CD4-positive, alpha-beta memory T cell (primary cell): ENCODE data around the gene SIMC1. TPM values are rescaled to one million over a fixed set of nuclear protein-coding genes. Genes with fewer than 3 reads are reported as not detected.
A peak's percentile ranks its signal among the peaks of the same experiment; 100 is the strongest.

Experiments used
- CTCF ChIA-PET: fragments of 350-600 bp; sonication (Branson Sonifier 250); formaldehyde crosslinking; loops from one replicate; lab custom pipeline; 2021; ENCODE audit warnings: inconsistent platforms; ENCODE audit not compliant: partially characterized antibody; lab: Charles Lee
- POLR2A ChIA-PET: fragments of 350-600 bp; sonication (Branson Sonifier 250); formaldehyde crosslinking; loops from one replicate; lab custom pipeline; 2021; ENCODE audit not compliant: partially characterized antibody; lab: Charles Lee
- DNase-seq, 5 donors: peaks; one replicate each; pipeline versions ENCODE4 v3.0.0 to v3.0.0-alpha.2; 2020 to 2022; ENCODE audit warnings: mixed read lengths in 1 of 5
- H3K27ac ChIP-seq: one replicate; pipeline ENCODE4 v1.7.0; 2013; ENCODE audit warnings: low read depth, low read length
- H3K27me3 ChIP-seq: 2 replicates; pipeline ENCODE4 v1.7.0; 2013; ENCODE audit warnings: mild to moderate bottlenecking, low read length, moderate library complexity; ENCODE audit not compliant: insufficient read depth
- H3K36me3 ChIP-seq: 2 replicates; pipeline ENCODE4 v1.7.0; 2013; ENCODE audit warnings: mild to moderate bottlenecking, low read length, moderate library complexity; ENCODE audit not compliant: insufficient read depth
- H3K4me1 ChIP-seq: 2 replicates; pipeline ENCODE4 v1.7.0; 2013; ENCODE audit warnings: mild to moderate bottlenecking, low read length, moderate library complexity; ENCODE audit not compliant: insufficient read depth
- H3K4me3 ChIP-seq, 2 donors: one replicate each; pipeline ENCODE4 v1.7.0; 2013; ENCODE audit warnings: low read length in 2 of 2, mild to moderate bottlenecking in 1 of 2
- H3K9me3 ChIP-seq, 2 donors: one replicate each; pipeline ENCODE4 v1.7.0; 2013; ENCODE audit warnings: low read length in 2 of 2, control low read depth in 1 of 2; ENCODE audit not compliant: control insufficient read depth in 1 of 2
- H3K27ac Mint-ChIP-seq, 7 donors: one replicate each; pipeline ENCODE4 v1.8.0; 2020 to 2021; ENCODE audit warnings: mixed read lengths in 7 of 7, mild to moderate bottlenecking in 6 of 7, inconsistent platforms in 3 of 7, moderate library complexity in 3 of 7
- H3K27me3 Mint-ChIP-seq, 2 donors: one replicate each; pipeline ENCODE4 v1.8.0; 2020 to 2021; ENCODE audit warnings: mixed read lengths in 2 of 2
- H3K36me3 Mint-ChIP-seq, 2 donors: one replicate each; pipeline ENCODE4 v1.8.0; 2020 to 2021; ENCODE audit warnings: mixed read lengths in 2 of 2, inconsistent platforms in 1 of 2, mild to moderate bottlenecking in 1 of 2
- H3K4me1 Mint-ChIP-seq, 4 donors: one replicate each; pipeline ENCODE4 v1.8.0; 2020 to 2021; ENCODE audit warnings: mixed read lengths in 4 of 4, mild to moderate bottlenecking in 1 of 4
- H3K4me3 Mint-ChIP-seq, 8 donors: one replicate each; pipeline ENCODE4 v1.8.0; 2020 to 2021; ENCODE audit warnings: mixed read lengths in 8 of 8, mild to moderate bottlenecking in 7 of 8, moderate library complexity in 6 of 8, inconsistent platforms in 3 of 8
- H3K9me3 Mint-ChIP-seq, 8 donors: one replicate each; pipeline ENCODE4 v1.8.0; 2020 to 2021; ENCODE audit warnings: mixed read lengths in 8 of 8, mild to moderate bottlenecking in 5 of 8, inconsistent platforms in 3 of 8, moderate library complexity in 1 of 8
- intact Hi-C: fragments of 100-400 bp; cut with micrococcal nuclease; formaldehyde crosslinking; loops from one replicate; pipeline ENCODE4 v1.15.1; 2023
- polyA plus RNA-seq, 2 donors: library from polyadenylated mRNA; unstranded; fragments of 300-500 nt; fragmentation: Illumina TruSeq; gene quantifications; one replicate each; pipeline ENCODE4 v1.2.3, GENCODE V29; 2021
- total RNA-seq, 2 experiments: library from RNA; stranded (reverse); gene quantifications; one replicate each; pipeline ENCODE4 v1.2.3, GENCODE V29; 2021

SIMC1 gene
- total and polyA plus RNA-seq, 4 experiments from 2014 or later: 3.1 to 27.3 (median 21.6) TPM

DNA sequence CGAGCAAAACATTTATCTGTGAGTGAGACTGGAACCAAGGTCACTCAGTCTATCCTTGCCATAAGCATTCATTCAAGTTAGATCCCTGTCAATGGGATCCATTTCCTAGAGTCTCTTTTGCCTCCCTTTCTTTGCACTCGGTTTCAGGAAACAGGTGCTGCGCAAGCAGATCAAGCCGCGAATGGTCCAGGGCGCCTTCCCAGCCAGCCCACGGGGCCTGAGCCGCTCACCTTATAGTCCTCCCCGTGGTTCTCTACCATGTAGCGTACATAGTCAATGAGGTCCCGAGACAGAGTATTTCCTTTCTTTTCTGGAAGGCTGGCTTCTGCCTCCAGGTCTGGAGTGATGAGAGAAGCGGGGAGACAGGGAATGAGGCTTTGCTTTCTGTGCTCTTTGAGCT, 146.8 kb downstream of the SIMC1 start:
- Histone ChIP-seq H3K9me3 (no peaks in the 10 kb centered on the region), H3K4me3 (no peak overlapping the region), H3K4me1 (peaks cover 29% of the 10 kb centered on the region), H3K27ac (no peak overlapping the region), H3K36me3 (peaks cover 45% of the 10 kb centered on the region), H3K27me3 (no peaks in the 10 kb centered on the region)
- intact Hi-C loops: no loop called here
- peaks cover 21 to 68% of the 10 kb centered on the region in 2 donors for H3K36me3 Mint-ChIP-seq
- ChIA-PET POLR2A (no interaction called here), CTCF (no interaction called here)
- no peak for DNase-seq
- H3K4me3 Mint-ChIP-seq: peak overlapping the region in 1 of 8 donors; percentile 39
- peaks cover 17 to 45% (median 30%) of the 10 kb centered on the region in 4 donors for H3K4me1 Mint-ChIP-seq
- H3K27me3 Mint-ChIP-seq: no peaks in the 10 kb centered on the region
- peaks cover 0 to 1% (median 0%) of the 10 kb centered on the region in 8 donors for H3K9me3 Mint-ChIP-seq
- H3K27ac Mint-ChIP-seq: peak overlapping the region in 1 of 7 donors; percentile 62

DNA sequence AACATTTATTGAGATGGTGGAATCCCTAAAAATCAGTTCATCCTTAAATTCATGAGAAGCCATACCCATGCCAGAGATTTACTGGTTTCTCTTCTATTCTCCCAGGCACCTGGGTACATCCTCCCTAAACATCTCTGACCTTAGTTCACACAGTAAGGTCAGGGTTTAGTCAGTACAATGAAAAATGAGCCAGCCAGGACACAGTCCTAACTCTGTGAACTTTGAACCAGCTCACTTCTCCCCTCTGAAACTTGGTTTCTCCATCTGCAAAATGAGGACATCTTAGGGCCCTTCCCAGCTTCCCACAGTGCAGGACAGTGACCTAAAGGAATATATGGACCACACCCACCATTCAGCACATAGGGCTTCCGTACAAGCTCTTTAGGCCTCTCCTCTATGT, 148.3 kb downstream of the SIMC1 start:
- peak overlapping the region in 6 of 7 donors; percentile 6 to 93 (median 44) for H3K27ac Mint-ChIP-seq
- Histone ChIP-seq H3K27me3 (no peaks in the 10 kb centered on the region), H3K4me1 (peaks cover 33% of the 10 kb centered on the region), H3K9me3 (no peaks in the 10 kb centered on the region), H3K27ac (no peak overlapping the region), H3K4me3 (no peak overlapping the region), H3K36me3 (peaks cover 45% of the 10 kb centered on the region)
- peaks cover 0 to 1% (median 0%) of the 10 kb centered on the region in 8 donors for H3K9me3 Mint-ChIP-seq
- ChIA-PET POLR2A (interaction anchor here (1.8 to 2.1 kb wide), 2 partner anchors 19 to 25 kb away, joined by 5 to 6 read pairs; partner anchors contain the start of gene KIAA1191), CTCF (interaction anchor here (1.1 kb wide), 2 partner anchors 25 to 274 kb away, joined by 3 read pairs; partner anchors contain the start of gene KIAA1191)
- intact Hi-C loops: no loop called here
- peaks cover 20 to 69% of the 10 kb centered on the region in 2 donors for H3K36me3 Mint-ChIP-seq
- H3K27me3 Mint-ChIP-seq: no peaks in the 10 kb centered on the region
- H3K4me1 Mint-ChIP-seq: peaks cover 17 to 45% (median 30%) of the 10 kb centered on the region in 4 donors
- H3K4me3 Mint-ChIP-seq: peak overlapping the region in 7 of 8 donors; percentile 41 to 96 (median 50)
- no peak for DNase-seq

DNA sequence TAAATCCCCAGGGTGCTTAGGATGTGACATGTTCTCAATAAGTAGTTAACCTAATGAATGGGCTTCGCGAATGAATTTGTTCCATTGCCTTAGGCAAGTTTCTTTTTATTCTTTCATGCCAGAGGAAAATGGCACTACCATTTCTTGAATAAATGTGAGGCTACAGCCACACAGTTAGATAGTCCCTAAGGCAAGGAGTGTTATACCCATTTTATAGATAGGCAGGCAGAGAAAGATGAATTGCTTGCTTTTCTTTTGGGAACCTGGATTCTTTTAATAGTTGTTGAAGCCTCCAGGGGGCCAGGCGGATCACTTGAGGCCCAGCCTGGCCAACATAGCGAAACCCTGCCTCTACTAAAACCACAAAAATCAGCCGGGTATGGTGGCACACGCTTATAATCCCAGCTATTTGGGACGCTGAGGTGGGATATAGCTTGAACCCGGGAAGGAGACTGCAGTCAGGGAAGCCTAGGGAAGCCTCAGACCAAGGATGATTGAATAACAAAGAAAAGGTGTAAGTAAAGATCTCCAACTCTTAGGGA, 149.2 kb downstream of the SIMC1 start:
- H3K36me3 ChIP-seq: peaks cover 38% of the 10 kb centered on the region
- peak overlapping the region; percentile 91 for H3K27ac ChIP-seq
- Mint-ChIP-seq H3K27me3 (no peaks in the 10 kb centered on the region), H3K9me3 (peaks cover 0 to 1% (median 0%) of the 10 kb centered on the region in 8 donors), H3K4me3 (peak overlapping the region; percentile 95 to 100 (median 97)), H3K4me1 (peaks cover 17 to 45% (median 30%) of the 10 kb centered on the region in 4 donors), H3K36me3 (peaks cover 20 to 71% of the 10 kb centered on the region in 2 donors), H3K27ac (peak overlapping the region; percentile 93 to 100 (median 100))
- CTCF ChIA-PET: interaction anchor here (1.0 to 1.1 kb wide), 2 partner anchors 186 to 273 kb away, joined by 3 read pairs; no protein-coding TSS in a partner anchor
- H3K4me1 ChIP-seq: peaks cover 33% of the 10 kb centered on the region
- intact Hi-C loops: no loop called here
- DNase-seq: no peak
- H3K4me3 ChIP-seq: peak overlapping the region; percentile 90 to 99
- no peaks in the 10 kb centered on the region for H3K9me3 ChIP-seq
- POLR2A ChIA-PET: interaction anchor here (0.7 to 2.5 kb wide), 5 partner anchors 10 to 909 kb away, joined by 3 to 40 read pairs (median 5); partner anchors contain the start of genes KIAA1191, RNF44 and SFXN1
- H3K27me3 ChIP-seq: no peaks in the 10 kb centered on the region

DNA sequence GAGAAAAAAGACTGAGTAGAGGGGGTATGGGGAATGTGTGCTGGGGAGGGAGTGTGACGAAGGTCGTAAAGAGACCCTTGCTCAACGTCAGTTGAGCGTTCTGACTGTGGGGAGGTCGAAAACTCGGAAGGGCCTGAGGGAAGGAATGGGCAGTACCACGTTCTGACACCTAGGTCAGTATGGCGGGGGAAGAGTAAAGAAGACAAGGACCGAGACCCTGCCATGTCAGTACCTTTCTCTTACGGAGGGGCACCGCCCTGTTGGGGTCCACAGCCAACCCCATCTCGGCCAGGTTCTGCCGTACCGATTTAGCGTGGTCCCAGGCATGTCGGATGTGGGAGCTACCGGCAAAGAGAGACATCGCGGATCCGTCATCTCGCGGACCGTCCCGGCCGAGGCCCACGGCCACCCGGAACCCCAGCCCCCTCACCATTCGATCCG, 149.8 kb downstream of the SIMC1 start:
- Mint-ChIP-seq H3K36me3 (peaks cover 20 to 67% of the 10 kb centered on the region in 2 donors), H3K27ac (peak overlapping the region; percentile 96 to 100 (median 100)), H3K9me3 (peaks cover 0 to 1% (median 0%) of the 10 kb centered on the region in 8 donors), H3K4me1 (peaks cover 17 to 45% (median 30%) of the 10 kb centered on the region in 4 donors), H3K27me3 (no peaks in the 10 kb centered on the region), H3K4me3 (peak overlapping the region; percentile 95 to 100 (median 97))
- Histone ChIP-seq H3K36me3 (peaks cover 35% of the 10 kb centered on the region), H3K9me3 (no peaks in the 10 kb centered on the region), H3K4me1 (peaks cover 33% of the 10 kb centered on the region), H3K27ac (peak overlapping the region; percentile 91), H3K27me3 (no peaks in the 10 kb centered on the region), H3K4me3 (peak overlapping the region; percentile 90 to 99)
- intact Hi-C loops: loop anchor here (1.0 kb wide), 2 partner anchors 23 to 27 kb away; partner anchors contain the start of genes ARL10 and KIAA1191
- DNase-seq: no peak
- CTCF ChIA-PET: interaction anchor here (1.0 kb wide), 1 partner anchor 185 kb away, joined by 3 read pairs; no protein-coding TSS in a partner anchor
- POLR2A ChIA-PET: interaction anchor here (0.7 to 2.5 kb wide), 11 partner anchors 9 to 910 kb away, joined by 3 to 40 read pairs (median 5); partner anchors contain the start of genes FAF2, KIAA1191, RNF44 and SFXN1

DNA sequence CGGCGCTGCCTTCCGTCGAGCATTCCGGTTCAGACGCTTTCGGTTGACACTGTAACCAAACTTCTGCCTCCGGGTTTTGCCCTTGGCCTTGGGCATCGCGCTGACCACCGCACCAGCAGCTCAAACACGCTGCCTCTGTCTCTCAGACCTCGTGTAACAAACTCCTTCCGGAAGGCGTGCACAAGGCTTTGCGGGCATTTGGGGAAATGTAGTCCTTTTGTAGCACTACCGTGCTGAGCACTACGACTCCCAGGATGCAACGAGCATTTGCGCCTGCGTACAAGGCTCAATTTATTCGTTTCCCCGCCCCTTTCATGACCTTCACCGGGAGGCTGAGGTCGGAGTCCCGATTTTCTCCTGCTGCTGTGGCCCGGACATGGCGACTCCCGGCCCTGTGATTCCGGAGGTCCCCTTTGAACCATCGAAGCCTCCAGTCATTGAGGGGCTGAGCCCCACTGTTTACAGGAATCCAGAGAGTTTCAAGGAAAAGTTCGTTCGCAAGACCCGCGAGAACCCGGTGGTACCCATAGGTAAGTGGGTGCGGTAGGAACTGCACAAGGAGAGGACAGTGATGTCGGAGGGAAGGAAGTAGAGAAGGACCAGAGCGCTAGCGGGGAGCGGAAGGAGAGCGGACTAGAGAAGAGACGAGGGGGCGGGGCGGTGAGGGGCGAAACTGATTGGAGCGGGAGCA, 150.4 kb downstream of the SIMC1 start, which contains the start of the genes HIGD2A and NOP16:
TSS of gene HIGD2A (plus strand) at position 308 of the 691 bp plus-strand sequence. CDS start at position 377, 69 bp downstream.
TSS of gene NOP16 (minus strand) at position 155 of the 691 bp plus-strand sequence. CDS start at position 96, 59 bp downstream.
- peaks cover 20 to 66% of the 10 kb centered on the region in 2 donors for H3K36me3 Mint-ChIP-seq
- ChIA-PET CTCF (interaction anchor here (1.0 to 1.3 kb wide), 2 partner anchors 27 to 185 kb away, joined by 3 read pairs; no protein-coding TSS in a partner anchor), POLR2A (interaction anchor here (0.8 to 2.5 kb wide), 17 partner anchors 8 to 910 kb away, joined by 3 to 40 read pairs (median 5); partner anchors contain the start of genes CLTB, FAF2, KIAA1191 and RNF44)
- H3K4me3 ChIP-seq: peak within 1 kb of the TSS; percentile 90 to 99
- peaks cover 17 to 45% (median 30%) of the 10 kb centered on the region in 4 donors for H3K4me1 Mint-ChIP-seq
- H3K9me3 Mint-ChIP-seq: peaks cover 0 to 1% (median 0%) of the 10 kb centered on the region in 8 donors
- peak within 1 kb of the TSS; percentile 95 to 100 (median 97) for H3K4me3 Mint-ChIP-seq
- peaks cover 30% of the 10 kb centered on the region for H3K36me3 ChIP-seq
- H3K9me3 ChIP-seq: no peaks in the 10 kb centered on the region
- peaks cover 33% of the 10 kb centered on the region for H3K4me1 ChIP-seq
- intact Hi-C loops: loop anchor here (1.0 kb wide), 6 partner anchors 23 to 259 kb away; partner anchors contain the start of genes ARL10, CLTB, FAF2 and KIAA1191
- H3K27me3 ChIP-seq: no peaks in the 10 kb centered on the region
- no peaks in the 10 kb centered on the region for H3K27me3 Mint-ChIP-seq
- DNase-seq: peak; percentile 98 to 100 (median 99)
- H3K27ac ChIP-seq: peak within 1 kb of the TSS; percentile 91
- H3K27ac Mint-ChIP-seq: peak within 1 kb of the TSS; percentile 96 to 100 (median 100)
